GM12878 (cell line): ENCODE results near the gene TMEM63B. TPM values are rescaled to one million over a fixed set of nuclear protein-coding genes. Genes with fewer than 3 reads are reported as not detected.

ENCODE experiments used
- ATAC-seq: fragments of 200-7000 bp; cut with Tn5 transposase; 3 replicates; pipeline ENCODE4 v1.9.1; 2020; ENCODE audit warnings: mild to moderate bottlenecking, moderate library complexity
- BruUV-seq: library from RNA; stranded (reverse); fragments of 400-500 nt; replicated peaks from 2 replicates; lab custom pipeline; 2021; lab: Mats Ljungman, UMichigan
- CTCF ChIA-PET: fragments of 300-600 bp; sonication (Branson Sonifier 250); formaldehyde crosslinking; extraction: SDS; loops from one replicate; lab custom pipeline; 2021; ENCODE audit warnings: inconsistent platforms; lab: Yijun Ruan, JAX
- POLR2A ChIA-PET: fragments of 350-600 bp; formaldehyde crosslinking; extraction: SDS; loops from one replicate; lab custom pipeline; 2021; ENCODE audit warnings: inconsistent platforms; lab: Charles Lee
- RAD21 ChIA-PET: fragments of 300-600 bp; sonication (Branson Sonifier 250); formaldehyde crosslinking; loops from one replicate; lab custom pipeline; 2023; ENCODE audit warnings: antibody characterized with exemption; ENCODE audit not compliant: unreplicated experiment; lab: Charles Lee
- SMC1A ChIA-PET: fragments of 300-600 bp; sonication (Branson Sonifier 250); formaldehyde crosslinking; loops from one replicate; lab custom pipeline; 2023; ENCODE audit not compliant: unreplicated experiment, uncharacterized antibody; lab: Charles Lee
- DNase-seq: peaks from one replicate; pipeline ENCODE4 v3.0.0-alpha.2; 2011; ENCODE audit warnings: low read depth, low spot score
- FAIRE-seq: peaks from 3 replicates; lab custom pipeline; 2011; peaks lifted over from hg19 to GRCh38; lab: Jason Lieb, UNC
- H2AFZ ChIP-seq: 2 replicates; pipeline ENCODE4 v1.6.0; 2011; ENCODE audit warnings: low read depth, low read length, control low read depth; ENCODE audit not compliant: control insufficient read depth
- H3K27ac ChIP-seq: 2 replicates; pipeline ENCODE4 v1.5.1; 2011; ENCODE audit warnings: control low read depth; ENCODE audit not compliant: control insufficient read depth, insufficient read depth
- H3K27me3 ChIP-seq, 2 experiments: replicated peaks in 1 of 2; 2 replicates each; pipeline versions ENCODE4 v1.6.0 to v1.6.1; 2011; ENCODE audit warnings: low read length in 1 of 2; ENCODE audit not compliant: control insufficient read depth in 2 of 2, insufficient read depth in 2 of 2
- H3K36me3 ChIP-seq, 2 experiments: 2 replicates each; pipeline ENCODE4 v1.5.1; 2011; ENCODE audit warnings: low read length in 1 of 2; ENCODE audit not compliant: control insufficient read depth in 2 of 2, insufficient read depth in 2 of 2
- H3K4me1 ChIP-seq: 2 replicates; pipeline ENCODE4 v1.6.1; 2011; ENCODE audit warnings: mild to moderate bottlenecking, low read length, moderate library complexity, mixed read lengths; ENCODE audit not compliant: control insufficient read depth, insufficient read depth
- H3K4me2 ChIP-seq: 2 replicates; pipeline ENCODE4 v1.6.0; 2011; ENCODE audit warnings: control low read depth; ENCODE audit not compliant: control insufficient read depth, insufficient read depth
- H3K4me3 ChIP-seq: fragments of 200-600 bp; sonication (generic); 2 replicates; pipeline ENCODE4 v1.5.1; 2016
- H3K79me2 ChIP-seq: 2 replicates; pipeline ENCODE4 v1.6.0; 2011; ENCODE audit warnings: low read length; ENCODE audit not compliant: control insufficient read depth, insufficient read depth
- H3K9ac ChIP-seq: 2 replicates; pipeline ENCODE4 v1.8.0; 2011; ENCODE audit warnings: low read length, control low read depth, mixed read lengths; ENCODE audit not compliant: control insufficient read depth, insufficient read depth
- H3K9me3 ChIP-seq: replicated peaks from 3 replicates; pipeline ENCODE4 v1.5.1; 2011; ENCODE audit warnings: mild to moderate bottlenecking, low read length; ENCODE audit not compliant: control insufficient read depth, insufficient read depth
- H4K20me1 ChIP-seq: 2 replicates; pipeline ENCODE4 v1.6.0; 2011; ENCODE audit not compliant: control insufficient read depth, insufficient read depth
- ASH2L ChIP-seq: fragments of 300-600, 200-600 bp; sonication (generic); IDR thresholded peaks from 2 replicates; pipeline ENCODE4 v1.6.1; 2017; ENCODE audit warnings: low read depth, mild to moderate bottlenecking, borderline replicate concordance
- BRCA1 ChIP-seq: IDR thresholded peaks from 2 replicates; pipeline ENCODE4 v1.6.1; 2011; ENCODE audit warnings: low read depth, low read length, improper control_type of control experiment
- CHD1 ChIP-seq: IDR thresholded peaks from 2 replicates; pipeline ENCODE4 v1.6.1; 2012; ENCODE audit warnings: low read depth, low read length, improper control_type of control experiment
- CHD4 ChIP-seq: fragments of 200-600 bp; sonication (generic); IDR thresholded peaks from 2 replicates; pipeline ENCODE4 v1.6.1; 2016; ENCODE audit warnings: mild to moderate bottlenecking
- CREB1 ChIP-seq: IDR thresholded peaks from 2 replicates; pipeline ENCODE4 v1.6.1; 2012; ENCODE audit warnings: low read depth, mild to moderate bottlenecking, inconsistent platforms
- CUX1 ChIP-seq: IDR thresholded peaks from 2 replicates; pipeline ENCODE4 v1.6.1; 2012; ENCODE audit warnings: improper control_type of control experiment, low read depth, low read length; ENCODE audit not compliant: insufficient replicate concordance
- HDAC6 ChIP-seq: fragments of 200-600 bp; sonication (generic); IDR thresholded peaks from one replicate; pipeline ENCODE4 v1.8.0; 2017; ENCODE audit warnings: antibody characterized with exemption; ENCODE audit not compliant: unreplicated experiment
- MLLT1 ChIP-seq: fragments of 450-650 bp; IDR thresholded peaks from 2 replicates; pipeline ENCODE4 v1.6.1; 2016; ENCODE audit warnings: mild to moderate bottlenecking
- NFIC ChIP-seq: IDR thresholded peaks from 2 replicates; pipeline ENCODE4 v1.6.1; 2012; ENCODE audit warnings: low read depth, mild to moderate bottlenecking, inconsistent platforms, low read length, moderate library complexity
- NR2C2 ChIP-seq: IDR thresholded peaks from 2 replicates; pipeline ENCODE4 v1.6.1; 2011; ENCODE audit warnings: borderline replicate concordance, low read depth; ENCODE audit not compliant: control insufficient read depth, insufficient read length
- SIN3A ChIP-seq: IDR thresholded peaks from 2 replicates; pipeline ENCODE4 v1.6.1; 2012; ENCODE audit warnings: low read depth, low read length, improper control_type of control experiment
- TBL1XR1 ChIP-seq: IDR thresholded peaks from 2 replicates; pipeline ENCODE4 v1.6.1; 2012; ENCODE audit warnings: low read depth, low read length, improper control_type of control experiment
- ZBTB11 ChIP-seq: fragments of 450-650 bp; formaldehyde crosslinking; IDR thresholded peaks from 2 replicates; pipeline ENCODE4 v1.5.0; 2022; ENCODE audit warnings: mild to moderate bottlenecking, missing genetic modification characterization
- WGBS: methylation state at CpG from one replicate; pipeline ENCODE4 v1.1.6; 2016; ENCODE audit warnings: low lambda C conversion rate; ENCODE audit not compliant: insufficient replicate concordance, insufficient coverage; ENCODE audit errors: missing lambda C conversion rate; 5-methylcytosine and 5-hydroxymethylcytosine counted together
- in situ Hi-C: fragments of 300-500 bp; cut with MboI; formaldehyde crosslinking; loops from 9 replicates; pipeline ENCODE4 v1.14.3; 2018; ENCODE audit warnings: mixed read lengths
- intact Hi-C: fragments of 100-400 bp; cut with micrococcal nuclease; formaldehyde crosslinking; loops from one replicate; pipeline ENCODE4 v1.14.2; 2022; ENCODE audit not compliant: unreplicated experiment
- polyA plus RNA-seq, 11 experiments: library from polyadenylated mRNA; depleted of rRNA in 4 of 11; unstranded in 6 of 11; stranded (reverse) in 5 of 11; fragments of >200 nt; fragmentation: Nextera tagmentation in 4 of 11; fragmentation: Illumina TruSeq in 1 of 11; extraction: Ambion mirVana in 4 of 11; extraction: Trizol in 1 of 11; gene quantifications; 1 replicate in 1 of 11; 2 replicates in 10 of 11; pipeline versions ENCODE4 v1.2.1 to v1.2.3, GENCODE V29; 2011 to 2016; ENCODE audit warnings: inconsistent platforms in 2 of 11, missing spikeins in 2 of 11, low read depth in 1 of 11
- total RNA-seq, 4 experiments: library from RNA; depleted of rRNA in 3 of 4; stranded (reverse); fragments of >200 nt in 3 of 4; fragmentation: Illumina TruSeq in 1 of 4; extraction: Trizol in 1 of 4; gene quantifications; 2 replicates each; pipeline versions ENCODE4 v1.2.1 to v1.2.3, GENCODE V29; 2013 to 2021

Gene TMEM63B
- total and polyA plus RNA-seq, 10 of the 15 experiments (the other 5 are each of a cell fraction or from before 2014, with no cell fraction given), result 0.09 to 15.0 (median 7.1) TPM; not detected in 1

GRCh38 chr6:44145839-44146238 is 18.5 kb downstream of the TMEM63B start (continued):
- TF ChIP-seq HDAC6, result no peak

GRCh38 chr6:44146685-44147084 is 19.3 kb downstream of the TMEM63B start:
- ChIA-PET SMC1A (no interaction called here), POLR2A (no interaction called here), CTCF (interaction anchor here (1.0 to 9.3 kb wide), 2 partner anchors 49 to 64 kb away, joined by 3 to 85 read pairs; no protein-coding TSS in a partner anchor), RAD21 (no interaction called here)
- intact Hi-C loops (no loop called here), in situ Hi-C loops (no loop called here)
- Histone ChIP-seq H3K79me2 (no peaks in the 10 kb centered on the region), H4K20me1 (no peaks in the 10 kb centered on the region), H3K4me2 (no peak overlapping the region), H3K4me1 (no peaks in the 10 kb centered on the region; the same call in 1 of the 2 replicates), H3K27ac (no peak overlapping the region), H3K9ac (no peak overlapping the region), H2AFZ (no peak overlapping the region), H3K36me3 (peaks cover 0 to 3% of the 10 kb centered on the region in 2 experiments; a peak in 3 of 4 replicates), H3K9me3 (no peaks in the 10 kb centered on the region), H3K27me3 (no peaks in the 10 kb centered on the region), H3K4me3 (no peak overlapping the region)
- BruUV-seq, result no TSS peak
- TF ChIP-seq SIN3A (no peak), CHD1 (no peak), BRCA1 (no peak), ASH2L (no peak), MLLT1 (no peak), TBL1XR1 (no peak), NFIC (no peak), CUX1 (no peak), ZBTB11 (CRISPR knock-in tag) (no peak), NR2C2 (no peak), CHD4 (no peak), CREB1 (no peak)
- 86% methylated on average over 10 of the region's 10 CpGs for WGBS
- ATAC-seq (no peak), FAIRE-seq (no peak), DNase-seq (no peak)
